HUDEP-2 (cell line): ENCODE measurements around the gene LRRC4C.
"Not testable (repeated sequence)": the region's sequence is repeated elsewhere in the genome, so short reads cannot be mapped to it uniquely, and the experiment has no call there.

Experiments used
- DNase-seq, 76 experiments: peaks; one replicate each; lab custom pipeline; 2025; ENCODE audit not compliant: unreplicated experiment in 76 of 76; lab: John Stamatoyannopoulos, UW

LRRC4C gene

DNA sequence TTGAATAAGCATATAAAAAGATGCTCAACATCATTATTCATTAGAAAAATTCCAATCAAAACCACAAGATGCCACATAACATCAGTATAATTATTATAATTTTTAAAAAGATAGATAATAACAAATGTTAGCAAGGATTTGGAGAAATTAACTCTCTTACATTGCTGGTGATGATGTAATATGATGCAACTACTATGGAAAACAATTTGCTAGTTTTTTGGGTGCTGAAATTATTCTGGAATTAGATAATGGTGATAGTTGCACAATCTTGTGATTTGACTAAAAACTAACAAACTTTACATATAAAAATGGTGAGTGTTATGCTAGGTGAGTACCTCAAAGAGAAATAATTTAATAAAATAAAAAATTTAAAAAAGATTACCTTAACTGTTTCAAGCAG, 412.2 kb downstream of the LRRC4C start:
- DNase-seq = no peak

DNA sequence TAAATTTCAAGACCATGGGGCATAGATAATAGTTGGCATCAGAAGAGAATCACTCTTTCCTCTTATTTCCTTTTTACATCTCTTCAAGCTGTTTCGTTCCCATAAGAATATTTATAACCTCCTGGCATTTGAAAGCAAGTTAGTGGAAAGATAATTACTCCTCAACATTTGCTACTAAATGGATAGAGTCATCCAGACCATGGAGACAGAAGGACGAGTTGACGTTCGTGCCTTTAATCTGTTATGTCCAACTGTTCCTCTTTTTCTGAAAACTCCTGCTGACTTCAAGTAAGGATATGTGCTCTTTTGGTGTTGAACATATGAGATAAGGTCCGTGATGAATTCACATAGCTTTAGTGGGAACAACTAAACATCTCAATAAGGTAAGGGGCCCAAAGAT, 414.2 kb downstream of the LRRC4C start:
- no peak for DNase-seq

DNA sequence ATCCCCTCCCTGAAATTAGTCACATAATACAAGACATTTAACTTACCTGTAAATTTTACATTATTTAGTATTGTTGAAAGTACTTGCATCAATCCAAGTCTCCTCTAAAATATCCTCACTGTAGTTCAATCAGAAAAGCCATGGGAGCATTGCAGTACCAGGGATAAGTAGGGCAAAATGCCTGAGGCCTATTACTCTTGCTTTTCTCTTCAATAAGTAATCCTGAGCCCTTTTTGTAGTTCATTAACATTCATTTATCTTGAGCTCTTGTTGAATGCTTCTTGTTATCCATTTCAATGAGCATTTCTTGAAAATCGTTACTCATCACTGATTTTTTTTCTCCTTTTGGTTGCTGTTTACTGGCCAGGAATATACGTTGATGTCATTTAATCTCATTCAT, 414.7 kb downstream of the LRRC4C start:
- no peak for DNase-seq

DNA sequence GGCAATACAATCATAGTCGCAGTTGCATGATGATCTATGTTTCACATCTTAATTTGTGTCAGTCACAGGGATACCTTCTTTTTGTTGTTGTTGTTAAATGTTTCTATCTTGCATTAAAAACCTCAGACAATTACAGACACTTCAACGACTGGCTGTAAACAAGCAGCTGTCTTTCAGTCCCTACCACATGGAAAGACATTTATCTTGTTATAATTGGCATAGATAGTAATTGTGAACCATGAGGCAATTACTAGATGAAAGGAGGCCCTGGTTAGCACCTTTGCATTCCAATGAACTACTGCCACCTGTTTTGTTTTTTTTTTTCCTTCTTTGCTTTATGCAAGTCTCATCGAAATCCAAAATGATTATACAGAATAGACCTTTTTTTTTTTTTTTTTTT, 416.8 kb downstream of the LRRC4C start:
- no peak for DNase-seq

DNA sequence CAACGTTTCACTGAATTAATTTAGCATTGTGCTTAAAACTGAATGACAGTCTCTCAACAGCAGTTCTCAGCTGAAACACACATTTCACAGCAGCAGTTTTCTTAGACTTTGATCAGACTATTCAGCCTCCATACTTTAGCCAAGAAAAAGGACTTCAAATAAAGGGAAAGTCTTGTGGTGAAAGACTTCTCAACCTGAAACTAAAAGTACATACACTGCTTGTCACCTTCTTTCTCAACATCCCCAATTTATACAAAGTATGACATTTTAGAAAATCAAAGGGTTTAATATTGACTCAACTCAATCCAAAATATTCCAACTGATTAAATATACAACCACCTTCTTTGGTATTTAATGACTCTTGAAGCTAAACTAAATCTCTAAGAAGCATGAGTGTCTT, 419.0 kb downstream of the LRRC4C start:
- no peak for DNase-seq

DNA sequence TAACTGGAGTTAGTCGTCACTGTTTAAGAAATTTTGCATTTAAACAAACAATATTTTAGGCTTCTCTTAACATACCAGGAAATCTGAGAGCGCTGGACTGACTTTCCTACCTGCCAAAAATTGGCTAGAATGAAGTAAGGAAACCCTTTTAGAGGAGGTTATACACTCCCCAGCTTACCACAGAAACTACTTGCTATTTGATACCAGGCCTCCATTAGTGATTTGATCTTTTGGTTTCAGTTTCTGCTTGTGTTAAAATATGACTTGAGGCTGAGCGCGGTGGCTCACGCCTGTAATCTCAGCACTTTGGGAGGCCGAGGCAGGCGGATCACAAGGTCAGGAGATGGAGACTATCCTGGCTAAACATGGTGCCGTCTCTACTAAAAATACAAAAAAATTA, 419.9 kb downstream of the LRRC4C start:
- DNase-seq = no peak

DNA sequence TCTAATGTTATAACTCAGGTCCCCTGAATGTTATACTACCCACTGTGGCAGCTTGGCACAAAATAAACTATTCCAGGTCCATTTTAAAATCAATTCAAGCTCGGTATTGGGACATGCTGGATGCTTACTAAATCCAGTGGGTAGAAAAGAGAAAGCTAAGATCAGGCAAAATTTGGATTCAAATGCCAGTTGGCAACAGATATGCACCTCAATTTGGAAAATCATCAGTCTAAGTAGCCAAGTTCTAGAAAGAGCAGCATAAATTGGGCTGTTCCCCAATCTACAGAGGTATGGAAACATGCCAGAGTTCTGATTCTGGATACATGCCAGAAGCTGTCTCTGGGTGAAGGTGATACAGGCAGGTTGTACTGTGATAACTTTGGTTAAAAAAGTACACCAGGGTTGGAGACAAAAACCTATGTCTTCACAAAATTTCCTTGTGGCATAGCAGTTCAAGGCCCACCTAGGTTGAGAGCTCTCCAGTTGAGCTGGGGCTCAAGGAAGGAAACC, 427.8 kb downstream of the LRRC4C start:
- no peak for DNase-seq

DNA sequence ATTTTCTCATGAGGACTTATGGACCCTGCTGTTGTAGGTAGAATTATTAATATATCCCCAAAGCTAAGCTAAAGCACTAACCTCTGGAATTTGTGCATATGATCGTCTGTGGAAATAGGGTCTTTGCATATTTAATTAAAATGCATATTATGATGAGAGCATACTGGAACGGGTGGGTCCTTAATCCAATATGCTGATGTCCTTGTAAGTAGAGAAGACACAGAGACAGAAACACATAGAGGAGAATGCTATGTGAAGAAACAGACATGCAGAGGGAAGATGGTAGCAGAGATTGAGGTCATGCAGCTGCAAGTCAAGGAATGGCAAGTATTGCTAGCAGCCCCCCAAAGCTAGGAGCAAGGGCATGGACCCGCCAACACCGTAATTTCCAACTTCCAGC, 439.2 kb downstream of the LRRC4C start:
- no peak for DNase-seq

DNA sequence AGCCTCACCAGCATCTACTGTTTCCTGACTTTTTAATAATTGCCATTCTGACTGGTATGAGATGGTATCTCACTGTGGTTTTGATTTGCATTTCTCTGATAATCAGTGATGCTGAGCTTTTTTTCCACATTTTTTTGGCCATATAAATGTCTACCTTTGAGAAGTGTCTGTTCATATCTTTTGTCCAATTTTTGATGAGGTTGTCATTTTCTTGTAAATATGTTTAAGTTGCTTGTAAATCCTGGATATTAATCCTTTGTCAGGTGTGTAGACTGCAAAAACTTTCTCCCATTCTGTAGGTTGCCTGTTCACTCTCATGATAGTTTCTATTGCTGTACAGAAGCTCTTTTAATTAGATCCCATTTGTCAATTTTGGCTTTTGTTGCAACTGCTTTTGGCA, 439.8 kb downstream of the LRRC4C start:
- not testable (repeated sequence) for DNase-seq

DNA sequence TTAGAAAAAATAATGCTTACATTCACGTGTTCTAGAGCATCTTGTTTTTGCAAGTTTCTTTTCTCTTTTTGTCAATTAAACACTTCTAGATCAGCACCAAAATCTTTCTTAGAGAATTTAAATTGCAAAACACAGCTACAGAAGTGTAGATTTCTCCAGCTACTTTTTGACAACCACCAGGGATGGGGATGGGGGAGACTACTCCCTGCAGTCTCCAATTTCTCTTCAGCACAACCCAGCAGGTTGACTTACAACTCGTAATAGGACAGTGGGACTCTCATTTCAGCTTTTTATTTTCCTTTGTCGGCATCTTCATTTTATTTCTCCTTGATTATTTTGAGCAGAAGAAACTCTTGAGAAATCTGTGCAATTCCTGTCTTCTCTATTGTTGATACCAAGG, 441.2 kb downstream of the LRRC4C start:
- no peak for DNase-seq

DNA sequence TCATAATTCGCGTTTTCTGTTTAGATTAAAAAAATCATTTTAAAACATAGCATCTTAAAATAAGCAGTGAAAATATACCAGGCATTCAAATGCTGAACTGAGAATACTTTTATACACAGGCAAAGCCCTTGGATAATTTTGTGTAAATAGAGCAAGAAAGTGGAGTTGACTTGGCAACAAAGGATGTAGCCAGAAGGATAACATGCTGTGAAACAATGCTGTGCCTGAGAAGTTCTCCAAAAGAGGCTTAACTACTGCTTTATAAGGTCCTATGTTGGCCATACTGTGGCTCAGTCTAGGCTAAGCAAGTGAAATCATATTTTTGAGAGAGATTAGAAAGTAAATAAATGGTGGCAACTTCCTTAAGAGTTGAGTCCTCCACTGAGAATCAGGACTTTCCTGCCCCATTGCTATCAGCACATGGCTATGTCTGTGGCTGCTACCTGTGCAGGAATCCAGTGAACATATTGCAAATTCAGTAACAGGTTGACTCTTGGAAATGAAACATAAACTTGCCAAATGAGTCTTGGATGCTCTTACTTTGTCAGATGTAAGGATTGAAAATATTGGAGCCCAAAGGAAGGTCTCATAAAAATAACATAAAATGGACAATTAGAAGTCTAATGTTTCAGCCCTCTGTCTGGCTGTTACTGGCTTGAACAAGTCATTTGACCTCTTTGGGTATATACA, 448.9 kb downstream of the LRRC4C start:
- no peak for DNase-seq

DNA sequence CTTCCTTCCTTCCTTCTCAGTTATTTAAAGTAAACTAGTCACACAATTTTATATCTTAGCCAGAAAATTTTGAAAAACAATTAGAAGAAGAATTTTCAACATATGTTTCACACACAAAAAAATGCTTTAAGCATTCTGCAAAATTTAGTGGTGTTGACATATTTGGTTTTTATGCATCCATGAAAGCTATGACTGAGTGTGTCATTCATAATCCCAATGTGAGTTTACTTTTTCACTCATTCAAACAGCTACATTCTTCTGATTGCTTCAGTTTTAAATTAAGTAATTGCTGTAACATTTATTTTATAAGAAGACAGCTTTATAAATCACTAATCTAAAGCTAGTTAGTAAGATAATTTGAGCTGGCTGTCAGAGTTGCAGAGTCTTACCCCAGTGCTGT, 453.5 kb downstream of the LRRC4C start:
- no peak for DNase-seq

DNA sequence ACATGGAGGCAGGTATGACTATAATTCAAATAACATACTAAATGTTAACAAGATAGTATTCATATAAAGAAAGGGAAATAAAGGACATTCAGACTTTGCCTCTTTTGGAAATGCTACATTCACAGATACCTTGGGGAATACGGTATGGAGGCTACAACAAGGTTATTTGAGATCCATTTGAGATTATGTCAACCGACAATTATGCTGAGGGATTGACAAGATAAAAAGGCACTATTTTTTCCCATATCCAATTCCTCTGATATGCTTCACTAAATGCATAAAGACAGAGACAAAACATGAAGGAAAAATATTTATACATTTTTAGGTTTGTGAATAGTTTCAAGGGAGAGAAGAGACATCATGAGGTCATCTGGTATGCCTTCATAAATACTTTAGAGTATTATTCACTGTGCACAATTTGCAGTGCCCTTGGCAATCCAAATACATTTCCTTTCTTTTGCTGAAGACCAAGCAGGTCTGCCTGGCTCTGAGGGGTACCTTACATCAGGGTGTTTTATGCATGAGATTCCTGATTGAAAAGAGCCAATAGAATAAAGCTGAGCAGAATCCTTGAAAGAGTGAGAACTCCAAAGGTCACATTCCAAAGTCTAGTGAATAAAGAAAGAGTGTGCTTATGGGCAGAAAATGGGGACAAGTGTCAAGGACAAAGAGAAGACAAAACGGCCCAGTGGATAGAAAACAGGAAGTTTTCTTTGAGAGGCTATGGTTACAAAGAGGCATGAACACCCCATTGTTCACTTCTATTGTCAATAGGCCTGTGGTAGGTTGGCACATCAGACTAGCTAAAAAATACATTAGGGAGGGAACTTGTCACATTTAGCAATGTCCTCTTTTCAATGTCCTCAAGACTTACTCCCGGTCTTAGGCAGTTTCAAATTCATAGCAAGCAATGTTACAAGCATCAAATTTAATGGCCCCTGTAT, 455.8 kb downstream of the LRRC4C start:
- no peak for DNase-seq

DNA sequence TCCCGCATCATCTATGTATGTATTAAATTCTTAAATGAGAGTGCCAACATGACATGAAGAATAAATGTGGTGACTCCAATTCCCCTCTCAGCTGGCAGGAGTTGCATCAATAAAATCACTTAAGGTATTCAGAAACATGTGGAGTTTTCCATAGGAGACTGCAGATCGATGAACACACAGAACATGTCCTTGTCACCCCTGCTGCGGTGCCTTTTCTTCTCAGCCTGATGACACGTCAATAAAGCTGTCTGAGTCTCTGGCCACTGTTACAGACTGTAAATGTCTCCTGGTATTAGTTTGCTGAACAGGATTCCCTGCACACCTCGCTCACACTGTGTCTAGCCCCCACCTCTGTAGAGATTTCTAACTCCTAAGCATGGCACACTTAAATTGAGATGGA, 460.5 kb downstream of the LRRC4C start:
- DNase-seq = no peak

DNA sequence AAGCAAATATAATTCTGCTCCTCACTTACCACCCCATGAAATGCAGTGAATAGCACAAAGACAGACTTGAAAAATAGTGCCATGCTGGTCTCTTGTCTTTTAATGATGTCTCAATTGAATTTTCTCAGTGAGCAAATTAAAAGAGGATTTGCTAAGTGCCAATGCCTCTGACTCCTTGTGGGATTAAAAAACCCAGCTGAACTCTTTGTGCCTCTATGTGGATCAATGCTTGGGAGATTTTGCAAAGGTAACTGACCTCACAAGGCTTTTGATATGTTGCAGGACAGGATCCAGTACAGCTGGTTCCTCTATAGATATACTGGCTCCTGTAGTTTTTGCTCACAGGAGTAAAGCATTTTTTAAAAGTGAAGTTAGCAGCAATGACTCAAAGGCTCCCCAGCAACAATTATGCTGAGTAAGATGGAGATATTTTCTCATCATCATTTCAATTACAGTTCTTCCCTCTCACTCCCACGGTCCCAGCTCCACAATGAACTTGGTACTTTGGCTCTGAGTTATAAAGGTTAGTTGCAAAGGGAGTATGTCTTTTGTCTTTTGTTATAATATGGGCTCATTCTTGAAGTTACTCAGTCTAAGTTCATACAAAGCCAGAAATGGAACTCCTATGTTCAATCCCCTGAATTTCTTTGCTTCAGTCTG, 471.5 kb downstream of the LRRC4C start:
- no peak for DNase-seq

DNA sequence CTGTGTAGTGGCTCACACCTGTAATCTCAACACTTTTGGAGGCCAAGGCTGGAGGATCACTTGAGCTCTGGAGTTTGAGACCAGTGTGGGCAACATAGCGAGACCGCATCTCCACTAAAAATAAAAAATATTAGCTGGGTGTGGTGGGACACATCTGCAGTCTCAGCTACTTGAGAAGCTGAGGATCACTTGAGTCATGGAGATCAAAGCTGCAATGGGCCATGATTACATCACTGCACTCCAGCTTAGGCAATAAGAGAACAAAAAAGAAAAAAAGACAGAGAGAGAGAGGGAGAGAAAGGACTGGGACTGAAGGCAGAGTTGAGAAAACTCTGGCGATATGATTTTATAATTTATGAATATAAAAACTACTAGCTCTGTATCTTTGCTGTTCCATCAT, 473.1 kb downstream of the LRRC4C start:
- no peak for DNase-seq

DNA sequence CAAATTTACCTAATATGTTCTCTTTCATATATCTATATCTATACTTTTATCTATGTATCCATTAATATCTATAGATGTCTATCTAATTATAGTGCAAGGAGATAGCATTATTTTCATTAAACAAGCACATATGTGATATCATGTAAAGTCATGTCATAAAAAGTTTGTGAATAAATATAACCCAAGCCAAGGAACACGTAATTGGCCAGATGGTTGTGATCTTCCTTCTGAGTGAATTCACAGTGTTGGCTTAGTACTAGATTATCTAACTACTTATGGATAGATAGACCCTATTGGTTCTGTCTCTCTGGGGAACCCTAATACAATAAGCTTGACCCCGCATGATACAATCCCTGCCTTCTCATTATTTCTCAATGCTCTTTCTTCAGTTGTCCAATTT, 484.4 kb downstream of the LRRC4C start:
- no peak for DNase-seq

DNA sequence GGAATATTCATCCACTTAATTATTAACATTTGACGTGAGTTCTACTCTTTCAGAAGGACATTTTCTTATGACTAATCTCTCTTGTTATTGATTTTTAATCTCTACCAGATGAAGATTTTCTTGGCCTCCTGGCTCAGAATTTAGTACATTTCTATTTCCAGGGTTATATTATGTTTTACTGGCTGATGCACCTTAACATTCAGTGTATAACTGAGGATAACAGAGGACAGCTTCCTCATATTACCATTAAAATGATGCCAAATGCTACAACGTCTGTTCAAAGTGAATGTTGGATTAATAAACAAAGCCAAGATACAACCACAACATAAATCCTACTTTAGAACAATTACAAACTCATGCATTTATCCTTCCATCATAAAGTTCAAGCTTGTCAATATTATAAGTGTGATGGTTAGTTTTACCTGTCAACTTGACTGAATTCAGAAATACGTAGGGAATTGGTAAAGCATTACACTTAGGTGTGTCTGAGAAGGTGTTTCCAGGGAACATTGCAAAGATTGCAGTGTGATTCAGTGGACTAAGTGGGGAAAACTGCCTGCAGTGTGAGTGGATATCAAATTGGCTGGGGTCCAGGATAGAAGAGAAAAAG, 485.2 kb downstream of the LRRC4C start:
- no peak for DNase-seq

DNA sequence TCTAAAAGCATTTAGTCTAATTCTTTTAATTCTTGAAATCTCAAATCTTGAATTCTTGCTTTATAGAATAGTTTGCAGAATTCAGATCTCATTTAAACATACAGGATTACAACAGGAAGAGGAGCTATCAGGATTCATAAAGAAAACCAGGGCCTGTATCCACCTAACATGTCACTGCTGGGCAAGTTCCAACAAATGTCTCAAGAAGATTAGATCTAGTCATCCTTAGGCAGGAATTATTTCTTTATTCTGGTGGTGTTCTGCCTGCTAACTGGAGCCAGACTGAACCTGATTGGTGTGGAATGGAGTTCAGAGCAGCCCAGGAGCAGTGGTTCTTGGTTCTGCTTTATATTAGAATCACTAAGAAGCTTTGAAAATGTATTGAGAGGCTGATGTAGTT, 500.7 kb downstream of the LRRC4C start:
- DNase-seq = no peak

DNA sequence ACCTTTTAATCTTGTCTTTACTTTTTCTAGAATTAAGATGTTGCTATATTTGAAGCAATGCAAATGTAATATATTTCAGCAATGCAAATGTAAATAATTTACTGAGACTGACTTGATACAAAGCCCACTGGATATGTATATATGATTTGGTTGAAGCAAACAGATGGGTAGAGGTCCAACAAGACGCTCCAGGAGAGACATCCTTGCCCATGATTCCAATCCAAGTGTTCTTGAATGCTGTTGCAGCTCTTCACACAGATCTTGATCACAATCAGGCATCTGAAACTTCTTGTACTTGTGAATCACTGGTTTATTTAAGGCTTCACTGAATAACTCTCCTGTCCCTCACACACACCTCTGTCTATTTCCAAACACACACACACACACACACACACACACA, 507.0 kb downstream of the LRRC4C start:
- DNase-seq = no peak

DNA sequence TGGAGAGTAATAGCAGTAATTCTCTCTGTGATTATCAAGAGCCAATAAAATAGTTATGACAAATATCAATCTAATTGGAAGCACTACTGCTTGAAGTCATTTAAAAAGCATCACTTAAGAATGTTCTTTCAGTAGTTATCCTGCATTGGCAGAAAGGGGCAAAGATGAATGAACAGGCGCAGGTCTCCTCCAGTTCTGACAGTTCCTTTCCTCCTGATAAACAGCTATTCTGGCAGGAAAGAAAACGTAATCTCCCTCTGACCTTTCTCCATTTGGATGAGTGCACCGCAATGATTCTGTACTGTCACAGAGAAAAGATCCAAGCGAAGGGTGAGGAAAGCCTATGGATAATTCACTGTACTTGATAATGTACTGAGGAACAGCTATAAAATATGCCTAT, 521.5 kb downstream of the LRRC4C start:
- DNase-seq = no peak
